Thyroid gland (tissue), 4 donors: ENCODE results near the gene TRAPPC4.

Experiments used
- CTCF ChIP-seq, 6 experiments: fragments of 200-600 bp in 3 of 6; fragments of 450-650 bp in 3 of 6; sonication (generic) in 3 of 6; IDR thresholded peaks; one replicate each; pipeline ENCODE4 v1.5.1; 2016 to 2019; ENCODE audit warnings: antibody characterized with exemption in 6 of 6, mild to moderate bottlenecking in 2 of 6, inconsistent platforms in 1 of 6, moderate library complexity in 1 of 6
- POLR2A ChIP-seq, 2 donors: fragments of 450-650 bp; IDR thresholded peaks; one replicate each; pipeline ENCODE4 v1.6.1; 2017; ENCODE audit warnings: antibody characterized with exemption in 2 of 2, mild to moderate bottlenecking in 2 of 2, moderate library complexity in 1 of 2

- TF ChIP-seq CTCF (IDR thresholded peaks at IDR 0.05), result peak in 2 of 6 experiments; percentile 17 to 19
- TF ChIP-seq POLR2A (IDR thresholded peaks at IDR 0.05), result peak in 1 of 2 donors; percentile 82
Measured at GRCh38 chr11:119057000-119057769, 38.6 kb downstream of the TRAPPC4 start, which contains the start of gene HYOU1.
